CD4-positive, alpha-beta T cell treated with Interleukin-17A for 4 hours (primary cell): ENCODE data around the gene METTL8.
A peak's percentile ranks its signal among the peaks of the same experiment; 100 is the strongest.
"Not testable (repeated sequence)": the region's sequence is repeated elsewhere in the genome, so short reads cannot be mapped to it uniquely, and the experiment has no call there.

Experiments used
- DNase-seq: peaks from one replicate; pipeline ENCODE4 v3.0.0-alpha.2; 2020; ENCODE audit warnings: mixed read lengths

Gene METTL8

DNA sequence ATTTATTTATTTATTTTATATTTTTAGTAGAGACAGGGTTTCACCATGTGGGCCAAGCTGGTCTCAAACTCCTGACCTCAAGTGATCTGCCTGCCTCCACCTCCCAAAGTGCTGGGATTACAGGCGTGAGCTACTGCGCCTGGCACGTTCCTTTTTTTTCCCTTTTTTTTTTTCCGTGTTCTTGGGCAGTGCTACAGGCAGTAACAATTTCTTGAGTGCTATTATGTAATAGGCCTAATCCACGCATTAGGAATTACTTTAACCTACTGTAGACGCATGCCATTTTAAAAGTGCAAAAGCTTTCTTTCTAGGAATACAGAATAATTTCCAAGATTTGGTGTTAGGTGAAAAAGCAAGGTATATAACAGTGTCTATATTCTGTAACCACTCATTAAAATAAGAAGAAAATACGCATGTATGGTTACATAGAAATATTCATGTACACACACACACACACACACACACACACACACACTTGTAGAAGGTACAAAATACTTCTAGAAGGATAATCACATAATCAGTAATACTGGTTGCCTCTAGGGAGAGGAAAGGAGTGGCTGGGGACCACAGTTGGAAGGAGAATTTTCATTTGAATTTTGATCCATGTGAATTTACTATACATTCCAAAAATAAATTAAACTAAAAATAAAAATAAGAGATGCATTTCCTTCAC is 92.3 kb downstream of the METTL8 start:
- no peak for DNase-seq

GRCh38 chr2:171334946-171335345 is 98.8 kb downstream of the METTL8 start:
- no peak for DNase-seq

- DNase-seq: no peak
These were observed 99.6 kb downstream of the METTL8 start for GRCh38 chr2:171334171-171334570.

- no peak for DNase-seq
These were observed 103.4 kb downstream of the METTL8 start for GRCh38 chr2:171330155-171330956.

DNA sequence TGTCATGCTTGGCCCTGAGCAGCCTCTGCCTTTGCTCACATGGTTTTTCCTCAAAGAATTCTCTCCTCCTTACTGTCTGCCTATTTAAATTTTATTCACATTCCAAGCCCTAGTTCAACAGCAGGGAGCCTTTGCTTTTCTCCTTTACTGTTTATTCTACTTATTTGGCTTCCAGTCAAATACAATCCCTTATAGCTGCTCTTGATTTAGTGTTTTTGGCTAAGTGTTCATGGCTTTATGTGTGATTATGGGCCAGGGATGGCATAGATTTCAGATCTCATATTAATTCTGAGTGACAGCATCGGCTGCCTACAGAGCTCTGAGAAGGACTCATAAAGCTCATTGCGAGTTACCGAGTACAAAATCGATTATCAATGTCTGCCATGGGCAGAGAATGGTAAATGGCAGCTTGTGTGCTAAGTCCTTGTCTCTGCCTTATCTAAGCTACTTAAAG is 106.7 kb downstream of the METTL8 start:
- DNase-seq: no peak

DNA sequence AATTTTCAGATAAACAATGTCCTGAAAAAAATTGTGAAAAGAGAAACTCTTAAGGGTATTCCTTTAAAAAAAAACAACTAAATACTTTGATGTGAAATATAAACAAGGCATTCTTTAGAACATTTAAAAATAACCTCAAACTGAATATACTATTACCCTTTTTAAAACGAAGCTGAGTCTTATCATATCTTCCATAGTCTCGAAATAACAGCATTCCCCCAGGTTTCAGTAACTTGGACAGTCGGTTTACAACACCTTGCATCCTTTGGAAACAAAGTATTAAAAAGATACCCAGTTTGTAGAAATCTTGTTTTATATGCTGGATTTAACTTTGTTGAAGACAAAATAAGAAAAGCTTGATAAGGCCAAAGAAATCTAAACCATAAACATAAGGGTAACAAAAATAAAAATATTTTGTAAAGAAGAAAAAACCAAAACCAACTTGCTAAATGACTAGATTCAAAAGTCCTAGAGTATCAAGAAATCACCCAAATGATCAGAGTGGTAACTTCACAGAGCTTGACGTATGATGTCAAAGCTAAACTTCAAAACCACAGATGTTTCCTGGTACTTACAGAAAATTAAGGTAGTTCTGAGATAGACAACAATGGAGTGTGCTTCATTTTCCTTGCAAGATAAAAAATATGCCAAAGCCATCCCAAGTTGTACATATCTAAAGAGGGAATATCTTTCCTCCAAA is 107.8 kb downstream of the METTL8 start:
- DNase-seq: no peak

DNA sequence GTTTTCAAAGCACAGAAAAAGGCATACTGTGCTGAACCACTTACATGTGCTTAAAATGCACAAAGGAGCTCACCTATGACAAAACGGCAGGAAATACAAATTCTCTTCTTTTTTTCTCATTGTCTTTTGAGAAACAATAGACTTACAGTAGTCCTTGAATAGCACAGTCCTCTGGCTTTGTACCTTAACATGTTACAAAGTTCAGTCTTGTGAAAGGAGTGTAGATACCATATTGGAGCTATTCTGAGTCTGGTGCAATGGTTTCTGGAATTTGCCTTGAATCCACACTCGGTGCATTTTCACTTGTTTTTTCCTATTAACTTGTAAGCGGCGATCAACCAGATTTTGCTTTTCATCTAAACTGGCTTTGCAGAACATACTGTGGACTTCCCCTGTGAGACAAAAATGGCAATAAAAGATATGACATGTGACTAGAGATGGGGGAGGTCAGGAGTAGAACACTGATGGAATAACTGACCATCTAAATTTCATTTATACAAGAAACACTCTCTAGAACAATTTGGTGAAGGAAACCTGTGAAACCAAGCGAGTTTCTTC is 109.7 kb downstream of the METTL8 start:
- DNase-seq: no peak

DNA sequence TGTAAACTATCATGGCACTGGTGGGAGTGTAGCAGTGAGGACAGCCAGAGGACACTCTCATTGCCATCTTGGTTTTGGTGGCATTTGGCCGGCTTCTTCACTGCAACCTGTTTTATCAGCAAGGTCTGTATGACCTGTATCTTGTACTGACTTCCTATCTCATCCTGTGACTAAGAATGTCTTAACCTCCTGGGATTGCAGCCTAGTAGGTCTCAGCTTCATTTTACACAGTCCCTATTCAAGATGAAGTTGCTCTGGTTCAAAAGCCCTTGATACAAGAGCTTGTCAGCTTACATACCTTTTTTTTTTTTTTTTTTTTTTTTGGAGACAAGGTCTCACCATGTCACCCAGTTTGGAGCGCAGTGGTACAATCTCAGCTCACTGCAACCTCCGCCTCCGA is 110.9 kb downstream of the METTL8 start:
- DNase-seq: no peak

DNA sequence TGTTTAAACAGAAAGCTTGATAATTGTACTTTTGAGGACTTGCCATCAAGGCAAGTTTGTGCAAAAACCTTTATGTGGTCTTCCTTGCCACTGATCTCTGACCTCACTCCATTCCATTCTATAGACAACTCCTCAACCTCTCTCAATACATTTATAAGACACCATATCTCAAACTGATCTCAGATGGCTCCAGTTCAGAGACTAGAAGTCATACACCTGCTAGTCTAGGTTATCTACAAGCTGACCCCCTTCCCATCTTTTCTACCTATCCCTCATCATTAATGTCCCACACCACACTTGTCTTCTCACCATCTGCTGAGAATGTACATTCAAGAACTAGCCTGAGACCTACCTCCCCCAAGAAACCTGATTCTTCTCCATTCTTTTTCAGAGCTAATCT is 113.1 kb downstream of the METTL8 start:
- no peak for DNase-seq

- DNase-seq: no peak
These were observed 113.6 kb downstream of the METTL8 start for GRCh38 chr2:171320208-171320621.

- peak; percentile 50 for DNase-seq
These were observed 114.5 kb downstream of the METTL8 start for GRCh38 chr2:171319164-171319810.

- peak; percentile 10 for DNase-seq
These were observed 115.3 kb downstream of the METTL8 start for GRCh38 chr2:171318463-171318934.

- peak; percentile 6 for DNase-seq
These were observed 116.2 kb downstream of the METTL8 start for GRCh38 chr2:171317492-171318125.

GRCh38 chr2:171316755-171317337 is 116.9 kb downstream of the METTL8 start:
- no peak for DNase-seq

DNA sequence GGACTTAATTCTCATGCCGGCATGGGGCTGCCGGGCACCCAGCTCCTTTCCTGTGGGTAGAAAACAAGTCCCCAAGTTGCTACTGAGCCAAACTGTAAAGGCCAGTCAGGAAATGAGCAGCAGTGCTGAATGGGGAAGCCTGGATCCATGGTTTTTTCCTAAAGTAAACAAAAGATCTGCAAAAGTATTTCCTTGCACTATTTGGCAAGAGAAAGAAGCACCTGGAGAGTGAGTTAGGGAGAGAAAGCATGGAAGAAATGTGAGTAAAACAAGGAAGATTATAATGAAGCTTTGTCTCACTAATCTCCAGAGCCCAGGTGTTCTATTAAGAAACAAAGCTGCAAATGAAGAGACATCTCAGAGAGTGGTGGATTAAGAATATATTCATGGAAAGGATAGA is 117.6 kb downstream of the METTL8 start:
- no peak for DNase-seq

GRCh38 chr2:171315781-171316180 is 118.0 kb downstream of the METTL8 start:
- DNase-seq: no peak

DNA sequence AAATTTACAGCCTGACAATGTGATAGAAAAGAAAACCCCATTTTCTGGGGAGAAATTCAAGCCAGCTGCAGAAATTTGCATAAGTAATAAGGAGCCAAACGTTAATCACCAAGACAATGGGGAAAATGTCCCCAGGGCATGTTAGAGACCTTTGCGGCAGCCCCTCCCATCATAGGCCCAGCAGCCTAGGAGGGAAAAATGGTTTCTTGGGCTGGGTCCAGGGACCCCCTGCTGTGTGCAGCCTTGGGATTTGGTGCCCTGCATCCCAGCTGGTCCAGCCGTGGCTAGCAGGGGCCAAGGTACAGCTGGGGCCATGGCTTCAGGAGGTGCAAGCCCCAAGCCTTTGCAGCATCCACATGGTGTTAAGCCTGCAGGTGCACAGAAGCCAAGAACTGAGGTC is 121.6 kb downstream of the METTL8 start:
- DNase-seq: not testable (repeated sequence)

- DNase-seq: not testable (repeated sequence)
These were observed 122.2 kb downstream of the METTL8 start for GRCh38 chr2:171311589-171311988.

DNA sequence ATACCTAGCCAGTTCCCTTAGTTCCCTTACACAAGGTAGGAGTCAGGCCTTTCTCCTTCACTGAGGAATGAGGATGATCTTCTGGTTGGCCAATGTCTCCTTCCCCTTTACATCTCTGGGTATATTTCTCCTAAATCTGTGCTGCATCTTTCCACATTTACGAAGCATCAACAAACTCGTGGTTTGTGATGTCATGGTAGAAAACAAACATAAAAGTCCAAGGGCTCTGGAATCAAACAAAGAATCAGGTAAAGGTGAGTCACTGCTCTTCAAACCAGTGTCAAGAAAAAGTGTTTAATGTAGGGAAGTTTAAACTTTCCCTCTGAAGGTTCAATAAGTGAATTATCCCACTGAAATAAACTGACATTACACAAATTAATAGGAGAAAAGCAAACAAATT is 122.9 kb downstream of the METTL8 start:
- no peak for DNase-seq

DNA sequence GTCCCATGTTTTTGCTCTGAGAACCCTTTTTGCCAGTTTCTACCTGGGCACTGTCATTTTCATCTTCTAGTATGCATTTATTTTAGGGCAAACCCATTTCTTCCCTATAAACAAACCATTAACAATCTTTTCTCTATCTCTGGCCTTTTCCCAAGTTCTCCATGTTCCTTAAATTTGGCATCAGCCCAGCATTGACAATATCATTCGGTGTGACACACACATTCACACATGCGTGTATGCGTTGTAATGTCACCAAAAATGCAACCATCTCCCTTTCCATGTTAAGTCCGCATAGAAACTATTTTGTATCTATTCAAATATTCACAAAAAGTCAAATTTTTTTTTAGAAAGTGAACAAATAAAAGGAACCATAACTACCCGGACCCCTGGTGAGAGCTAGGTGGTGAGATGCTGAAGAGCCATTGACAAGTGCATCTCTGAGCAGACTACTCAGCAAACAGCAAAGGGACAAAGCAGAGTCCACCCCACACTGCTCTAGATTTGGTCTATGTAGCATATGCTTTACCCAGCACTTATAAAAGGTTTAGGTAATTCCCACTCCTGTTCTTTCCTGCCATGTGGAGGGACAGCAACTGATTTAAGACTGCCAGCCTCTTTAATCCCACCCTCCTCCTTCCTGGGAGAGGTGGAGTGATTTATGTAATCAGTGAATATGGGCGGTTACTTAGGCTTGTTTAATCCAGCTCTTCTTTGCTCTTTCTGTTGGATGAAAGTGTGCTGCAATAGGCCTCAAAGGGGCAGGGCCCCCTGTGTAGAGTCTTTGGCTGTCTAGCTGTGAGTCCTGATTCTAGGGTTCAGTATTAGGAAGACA is 124.1 kb downstream of the METTL8 start:
- DNase-seq: no peak
